GM19395 (cell line): Measurements from ENCODE around the gene RASSF6.
"Not testable (repeated sequence)": the region's sequence is repeated elsewhere in the genome, so short reads cannot be mapped to it uniquely, and the experiment has no call there.

Source experiments
- ATAC-seq: cut with Tn5 transposase; IDR thresholded peaks from one replicate; pipeline ENCODE4 v1.9.1; 2021; ENCODE audit warnings: mild to moderate bottlenecking, moderate library complexity; ENCODE audit not compliant: unreplicated experiment

Gene RASSF6

GRCh38 chr4:73583666-73584065 lies 36.6 kb downstream of the RASSF6 start:
- no peak for ATAC-seq

GRCh38 chr4:73577371-73577770 lies 42.9 kb downstream of the RASSF6 start:
- no peak for ATAC-seq

GRCh38 chr4:73576381-73576780 lies 43.9 kb downstream of the RASSF6 start:
- no peak for ATAC-seq

GRCh38 chr4:73575660-73576059 lies 44.6 kb downstream of the RASSF6 start:
- ATAC-seq: no peak

GRCh38 chr4:73573794-73574528 lies 46.3 kb downstream of the RASSF6 start:
- peak; percentile 78 for ATAC-seq

- ATAC-seq: not testable (repeated sequence)
Measured at GRCh38 chr4:73550865-73551264, 69.4 kb downstream of the RASSF6 start.

- no peak for ATAC-seq
Measured at GRCh38 chr4:73544620-73545019, 75.6 kb downstream of the RASSF6 start.

GRCh38 chr4:73541251-73541650 lies 79.0 kb downstream of the RASSF6 start:
- ATAC-seq: no peak

- no peak for ATAC-seq
Measured at GRCh38 chr4:73540826-73541225, 79.4 kb downstream of the RASSF6 start.

- no peak for ATAC-seq
Measured at GRCh38 chr4:73539386-73539785, 80.8 kb downstream of the RASSF6 start.

- ATAC-seq: no peak
Measured at GRCh38 chr4:73538162-73538561, 82.1 kb downstream of the RASSF6 start.

- no peak for ATAC-seq
Measured at GRCh38 chr4:73533515-73534422, 86.5 kb downstream of the RASSF6 start.

GRCh38 chr4:73528171-73528570 lies 92.1 kb downstream of the RASSF6 start:
- no peak for ATAC-seq

- ATAC-seq: peak; percentile 82
Measured at GRCh38 chr4:73527196-73527595, 93.0 kb downstream of the RASSF6 start.

- no peak for ATAC-seq
Measured at GRCh38 chr4:73525611-73526010, 94.6 kb downstream of the RASSF6 start.

GRCh38 chr4:73523126-73523525 lies 97.1 kb downstream of the RASSF6 start:
- ATAC-seq: no peak
